HUDEP-2 (cell line): ENCODE results near the gene NLGN2.
"Not testable (repeated sequence)": the region's sequence is repeated elsewhere in the genome, so short reads cannot be mapped to it uniquely, and the experiment has no call there.

Source experiments
- DNase-seq, 76 experiments: peaks; one replicate each; lab custom pipeline; 2025; ENCODE audit not compliant: unreplicated experiment in 76 of 76; lab: John Stamatoyannopoulos, UW

NLGN2 gene

GRCh38 chr17:7407485-7408251 lies at the start of gene NLGN2:
Gene NLGN2, plus strand, starts transcription at chr17:7407845. Its CDS starts 411 bp downstream, at chr17:7408256.
- no peak for DNase-seq

DNA sequence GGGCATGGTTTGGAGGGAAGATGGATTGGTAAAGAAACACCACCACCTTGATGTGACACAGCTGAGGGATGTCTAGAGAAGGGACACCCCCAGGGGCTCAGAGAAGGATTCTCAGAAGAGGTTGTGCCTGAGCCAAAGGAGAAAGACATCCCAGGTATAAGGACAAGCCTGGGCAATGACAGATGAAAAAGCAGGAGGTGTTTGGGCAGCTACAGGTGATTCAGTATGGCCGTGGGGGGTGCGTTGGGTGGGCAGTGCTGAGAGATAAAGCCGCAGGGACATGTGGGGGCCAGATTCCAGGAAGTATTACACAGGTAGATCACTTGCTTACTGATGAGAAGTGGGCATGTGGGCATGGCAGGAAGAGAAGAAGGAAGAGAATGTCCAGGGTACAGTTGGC lies 45.7 kb upstream of the NLGN2 start:
- DNase-seq = no peak

GRCh38 chr17:7363311-7363710 lies 44.3 kb upstream of the NLGN2 start:
- no peak for DNase-seq

GRCh38 chr17:7365963-7366362 lies 41.7 kb upstream of the NLGN2 start:
- not testable (repeated sequence) for DNase-seq

DNA sequence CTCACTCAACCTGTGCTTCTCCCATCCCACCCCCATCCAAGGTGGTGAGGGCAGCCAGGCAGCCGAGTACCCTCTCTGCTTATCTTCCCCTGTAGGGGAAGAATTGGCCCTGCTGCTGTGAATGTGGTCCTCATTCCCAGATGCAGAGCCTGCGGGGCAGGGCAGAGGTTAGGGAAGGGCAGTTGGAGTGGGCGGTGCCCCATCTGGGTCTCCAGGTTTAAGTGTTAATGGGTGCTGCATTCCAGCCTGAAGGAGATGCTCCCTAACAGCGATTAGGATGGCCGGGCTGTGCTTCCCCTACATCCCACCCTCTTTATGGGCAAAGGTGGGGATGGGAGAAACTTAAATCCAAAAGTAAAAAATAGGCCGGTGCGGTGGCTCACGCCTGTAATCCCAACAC lies 40.6 kb upstream of the NLGN2 start:
- DNase-seq = no peak

- no peak for DNase-seq
Measured at GRCh38 chr17:7367918-7368598, 39.6 kb upstream of the NLGN2 start.

DNA sequence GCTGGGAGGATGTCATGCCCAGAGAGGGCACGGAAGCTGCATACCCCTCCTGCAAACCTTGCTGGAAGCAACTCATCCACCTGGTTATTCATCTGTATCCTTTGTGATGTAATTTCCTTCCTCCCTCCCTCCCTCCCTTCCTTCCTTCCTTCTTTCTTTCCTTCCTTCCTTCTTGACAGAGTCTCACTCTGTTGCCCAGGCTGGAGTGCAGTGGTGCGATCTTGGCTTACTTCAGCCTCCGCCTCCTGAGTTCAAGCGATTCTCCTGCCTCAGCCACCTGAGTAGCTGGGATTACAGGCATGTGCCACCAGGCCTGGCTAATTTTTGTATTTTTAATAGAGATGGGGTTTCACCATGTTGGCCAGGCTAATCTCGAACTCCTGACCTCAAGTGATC lies 39.0 kb upstream of the NLGN2 start:
- DNase-seq = not testable (repeated sequence)

- no peak for DNase-seq
Measured at GRCh38 chr17:7369825-7370224, 37.8 kb upstream of the NLGN2 start.

DNA sequence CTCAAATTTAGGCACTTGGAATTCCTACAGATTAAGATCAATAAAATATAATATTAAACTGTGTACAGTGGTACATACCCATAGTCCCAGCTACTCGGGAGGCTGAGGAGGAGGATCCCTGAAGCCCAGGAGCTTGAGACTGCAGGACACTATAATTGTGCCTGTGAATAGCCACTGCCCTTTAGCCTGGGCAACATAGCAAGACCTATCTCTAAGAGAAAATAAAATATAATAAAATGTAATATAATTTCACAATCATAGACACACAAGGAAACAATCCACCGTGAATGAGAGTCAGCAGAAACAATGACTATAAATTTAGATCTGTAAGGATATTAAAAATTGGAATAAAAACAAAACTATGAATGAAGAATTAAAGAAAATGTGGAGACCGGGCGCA lies 36.8 kb upstream of the NLGN2 start:
- no peak for DNase-seq

- no peak for DNase-seq
Measured at GRCh38 chr17:7374353-7374752, 33.3 kb upstream of the NLGN2 start.

DNA sequence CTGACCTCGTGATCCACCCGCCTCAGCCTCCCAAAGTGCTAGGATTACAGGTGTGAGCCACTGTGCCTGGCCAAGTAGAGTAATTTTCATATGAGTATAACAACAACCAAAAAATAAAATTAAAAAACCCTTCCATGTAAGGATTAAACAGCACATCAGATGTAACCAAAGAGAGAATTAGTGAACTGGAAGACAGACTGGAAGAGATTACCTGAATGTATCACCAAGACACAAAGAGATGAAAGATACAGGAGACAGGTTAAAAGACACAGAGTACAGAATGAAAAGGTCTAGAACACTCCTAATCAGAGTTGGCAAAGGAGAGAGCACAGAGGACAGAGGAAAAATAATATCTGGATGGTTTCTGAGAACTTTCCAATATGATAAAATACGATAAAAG lies 28.5 kb upstream of the NLGN2 start:
- no peak for DNase-seq

GRCh38 chr17:7380321-7380720 lies 27.3 kb upstream of the NLGN2 start:
- DNase-seq = no peak

DNA sequence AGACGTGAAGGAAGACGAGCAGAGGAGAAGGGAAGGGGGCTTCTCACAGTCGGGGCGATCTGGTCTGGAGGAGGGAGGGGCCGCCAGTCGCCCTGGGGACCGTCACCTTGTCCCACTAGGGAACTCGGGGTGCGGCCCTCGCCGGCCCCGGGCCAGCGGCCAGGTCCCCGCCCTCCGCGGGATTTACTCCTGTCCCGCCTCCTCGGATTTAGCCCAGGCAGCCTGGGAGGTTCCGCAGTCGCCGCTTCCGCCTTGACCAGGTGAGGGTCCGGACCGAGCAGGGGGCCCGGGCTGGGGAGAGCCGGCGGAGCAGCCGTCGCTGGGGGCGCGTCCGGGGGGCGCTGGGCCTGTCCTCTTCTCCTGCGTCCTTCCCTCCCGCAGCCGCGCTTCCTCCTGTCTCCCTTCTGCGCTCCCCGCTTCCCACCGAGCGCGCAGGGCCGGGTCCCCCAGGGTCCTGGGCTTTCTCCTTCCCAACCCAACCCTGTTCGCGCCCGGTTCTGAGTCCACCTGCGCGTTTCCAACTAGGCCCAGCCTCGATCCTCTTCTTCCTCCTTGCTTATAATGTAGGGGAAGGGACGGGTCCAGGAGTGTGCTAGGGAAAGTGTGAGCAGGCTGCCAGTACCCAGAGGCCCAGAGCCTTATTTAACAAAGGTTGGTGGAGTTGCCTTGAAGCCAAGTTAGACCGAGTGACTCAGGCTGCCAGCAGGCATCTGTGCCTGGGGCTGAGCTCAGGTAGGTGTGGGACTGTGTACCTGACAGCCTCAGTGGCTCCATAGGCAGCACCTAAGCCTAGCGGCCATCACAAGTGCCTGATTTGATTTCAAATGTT lies 26.6 kb upstream of the NLGN2 start, which contains the start of gene TNK1:
Gene TNK1, plus strand, starts transcription at position 235 of the 829 bp plus-strand sequence. CDS start 1,838 bp downstream, outside the sequence.
- DNase-seq = no peak

- DNase-seq = no peak
Measured at GRCh38 chr17:7382901-7383300, 24.7 kb upstream of the NLGN2 start.

DNA sequence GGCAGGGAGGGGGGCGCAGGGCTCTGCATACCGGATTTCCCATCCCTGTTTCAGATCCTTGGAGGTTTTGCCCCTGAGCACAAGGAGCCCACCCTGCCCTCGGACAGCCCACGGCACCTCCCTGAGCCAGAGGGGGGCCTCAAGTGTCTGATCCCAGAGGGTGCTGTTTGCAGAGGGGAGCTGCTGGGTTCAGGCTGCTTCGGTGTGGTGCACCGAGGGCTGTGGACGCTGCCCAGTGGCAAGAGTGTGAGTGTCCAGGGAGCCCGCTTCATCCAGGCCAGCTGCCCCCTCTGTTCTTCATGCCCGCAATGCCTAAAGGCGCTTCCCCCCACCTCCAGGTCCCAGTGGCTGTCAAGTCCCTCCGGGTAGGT lies 24.3 kb upstream of the NLGN2 start:
- DNase-seq = no peak

- DNase-seq = peak in 14 of 76 experiments; percentile 4 to 36 (median 22)
Measured at GRCh38 chr17:7383742-7384488, 23.7 kb upstream of the NLGN2 start.

GRCh38 chr17:7384489-7385081 lies 23.1 kb upstream of the NLGN2 start:
- DNase-seq = no peak

GRCh38 chr17:7388856-7389255 lies 18.8 kb upstream of the NLGN2 start:
- DNase-seq = no peak

- DNase-seq = no peak
Measured at GRCh38 chr17:7389924-7390910, 17.4 kb upstream of the NLGN2 start.
